ENCODE data around the gene MET.

Gene MET

GRCh38 chr7:116843378-116843777, 171.4 kb downstream of the MET start:
- DNase-seq (ENCODE audit: low read depth in 1 of 2, low spot score in 1 of 2), result no peak

Data from activated CD4-positive, alpha-beta T cell treated with anti-CD3 and anti-CD28 coated beads, Interleukin-2, amount 50 U/mL, for 24 hours (primary cell).